ENCODE results near the gene SPRYD4. TPM values are rescaled to one million over a fixed set of nuclear protein-coding genes. Genes with fewer than 3 reads are reported as not detected.

SPRYD4 gene
- total and polyA plus RNA-seq, 9 of the 15 experiments (the other 6 are each of a cell fraction or from before 2014, with no cell fraction given) = 1.8 to 4.7 (median 2.8) TPM

GRCh38 chr12:56434828-56435227 lies 33.5 kb upstream of the SPRYD4 start:
- in situ Hi-C loops (cut with MboI) (no loop called here), intact Hi-C loops (cut with micrococcal nuclease) (no loop called here)
- WGBS (ENCODE audit: insufficient coverage, low coverage, missing lambda C conversion rate) = 92% methylated on average over 6 of the region's 6 CpGs
- no peak overlapping the region for H3K27ac ChIP-seq (ENCODE audit: extremely low read depth, low read depth, low read length)
- H3K9me3 ChIP-seq (replicated peaks; ENCODE audit: control insufficient read depth, insufficient read depth, low read depth, low read length) = no peaks in the 10 kb centered on the region
- H3K79me2 ChIP-seq (ENCODE audit: control insufficient read depth, insufficient read depth, low read length) = peaks cover 46% of the 10 kb centered on the region
- ChIA-PET CTCF (ENCODE audit: low intra/inter-chr PET ratio) (no interaction called here), POLR2A (interaction anchor here (1.2 kb wide), 1 partner anchor 35 kb away, joined by 3 read pairs; no protein-coding TSS in a partner anchor)
- H3K4me3 ChIP-seq = no peak overlapping the region
- no peak overlapping the region for H2AFZ ChIP-seq (ENCODE audit: low read depth, low read length)
- no peaks in the 10 kb centered on the region for H3K9me1 ChIP-seq (ENCODE audit: control insufficient read depth, insufficient read depth, low read length)
- H3K4me2 ChIP-seq (ENCODE audit: insufficient read depth, low read length) = no peak overlapping the region
- ATAC-seq = no peak
- no peaks in the 10 kb centered on the region for H3K27me3 ChIP-seq (ENCODE audit: control insufficient read depth in 2 of 2, insufficient read depth in 2 of 2, low read length in 2 of 2)
- no peak for DNase-seq (ENCODE audit: extremely low read depth in 1 of 4, low spot score in 3 of 4)
- peaks cover 40% of the 10 kb centered on the region for H3K36me3 ChIP-seq (ENCODE audit: control insufficient read depth, insufficient read depth, low read length)
- FAIRE-seq = no peak
- H3K4me1 ChIP-seq (replicated peaks in 1 of 2; ENCODE audit: control insufficient read depth in 2 of 2, insufficient read depth in 2 of 2, low read length in 2 of 2) = peaks cover 16 to 21% of the 10 kb centered on the region in 2 experiments
- TF ChIP-seq BRD9 (IDR thresholded peaks at IDR 0.05; ENCODE audit: low read depth, partially characterized antibody) = no peak
- no peaks in the 10 kb centered on the region for H4K20me1 ChIP-seq (replicated peaks; ENCODE audit: control insufficient read depth, insufficient read depth, low read length)
- BruUV-seq (replicated peaks) = no TSS peak
- H3K9ac ChIP-seq (ENCODE audit: insufficient read depth in 1 of 2, low read depth in 2 of 2, low read length in 2 of 2) = no peak overlapping the region

- 8% methylated on average over 11 of the region's 11 CpGs for WGBS (ENCODE audit: insufficient coverage, low coverage, missing lambda C conversion rate)
- Histone ChIP-seq H3K27me3 (ENCODE audit: control insufficient read depth in 2 of 2, insufficient read depth in 2 of 2, low read length in 2 of 2) (no peaks in the 10 kb centered on the region), H3K79me2 (ENCODE audit: control insufficient read depth, insufficient read depth, low read length) (peaks cover 69% of the 10 kb centered on the region), H3K27ac (ENCODE audit: extremely low read depth, low read depth, low read length) (peak overlapping the region; percentile 85), H3K9me1 (ENCODE audit: control insufficient read depth, insufficient read depth, low read length) (no peaks in the 10 kb centered on the region), H3K4me2 (ENCODE audit: insufficient read depth, low read length) (peak overlapping the region; percentile 74), H3K4me1 (replicated peaks in 1 of 2; ENCODE audit: control insufficient read depth in 2 of 2, insufficient read depth in 2 of 2, low read length in 2 of 2) (peaks cover 18 to 24% of the 10 kb centered on the region in 2 experiments), H4K20me1 (replicated peaks; ENCODE audit: control insufficient read depth, insufficient read depth, low read length) (no peaks in the 10 kb centered on the region), H3K4me3 (peak overlapping the region; percentile 8; the same call in 1 of the 2 replicates), H3K9ac (ENCODE audit: insufficient read depth in 1 of 2, low read depth in 2 of 2, low read length in 2 of 2) (peak overlapping the region; percentile 64 to 81; a peak in 3 of 4 replicates), H3K9me3 (replicated peaks; ENCODE audit: control insufficient read depth, insufficient read depth, low read depth, low read length) (no peaks in the 10 kb centered on the region), H2AFZ (ENCODE audit: low read depth, low read length) (no peak overlapping the region; the same call in 1 of the 2 replicates), H3K36me3 (ENCODE audit: control insufficient read depth, insufficient read depth, low read length) (peaks cover 16% of the 10 kb centered on the region)
- CTCF ChIA-PET (ENCODE audit: low intra/inter-chr PET ratio) = no interaction called here
- ATAC-seq = peak; percentile 91
- no TSS peak for BruUV-seq (replicated peaks)
- intact Hi-C loops (cut with micrococcal nuclease) = no loop called here
- POLR2A ChIA-PET = interaction anchor here (0.7 to 3.8 kb wide), 12 partner anchors 8 to 122 kb away, joined by 3 to 23 read pairs (median 6); partner anchors contain the start of genes CNPY2, STAT2 and TIMELESS
- in situ Hi-C loops (cut with MboI) = no loop called here
- FAIRE-seq = peak; percentile 95
- DNase-seq (ENCODE audit: extremely low read depth in 1 of 4, low spot score in 3 of 4) = peak; percentile 63 to 86 (median 74)
- TF ChIP-seq ZNF232 (CRISPR knock-in tag; IDR thresholded peaks at IDR 0.05) (no peak), POLR2AphosphoS2 (IDR thresholded peaks at IDR 0.05; ENCODE audit: low read length) (no peak), NR1H2 (CRISPR knock-in tag; IDR thresholded peaks at IDR 0.05) (no peak), CUX1 (CRISPR knock-in tag; IDR thresholded peaks at IDR 0.05) (peak; percentile 66; the same call in 1 of the 2 replicates), TRIM25 (IDR thresholded peaks at IDR 0.05; ENCODE audit: borderline replicate concordance) (no peak; the same call in 1 of the 2 replicates), TARDBP (IDR thresholded peaks at IDR 0.05) (peak; percentile 77)
Measured at GRCh38 chr12:56437430-56438176, 30.8 kb upstream of the SPRYD4 start.

All from K562 (cell line).